Activated CD4-positive, alpha-beta T cell treated with anti-CD3 and anti-CD28 coated beads, Interleukin-2, amount 50 U/mL, for 48 hours (primary cell): ENCODE data around the gene PLEKHA5.

Source experiments
- DNase-seq, 2 experiments: peaks; one replicate each; pipeline ENCODE4 v3.0.0-alpha.2; 2020

The PLEKHA5 gene

DNA sequence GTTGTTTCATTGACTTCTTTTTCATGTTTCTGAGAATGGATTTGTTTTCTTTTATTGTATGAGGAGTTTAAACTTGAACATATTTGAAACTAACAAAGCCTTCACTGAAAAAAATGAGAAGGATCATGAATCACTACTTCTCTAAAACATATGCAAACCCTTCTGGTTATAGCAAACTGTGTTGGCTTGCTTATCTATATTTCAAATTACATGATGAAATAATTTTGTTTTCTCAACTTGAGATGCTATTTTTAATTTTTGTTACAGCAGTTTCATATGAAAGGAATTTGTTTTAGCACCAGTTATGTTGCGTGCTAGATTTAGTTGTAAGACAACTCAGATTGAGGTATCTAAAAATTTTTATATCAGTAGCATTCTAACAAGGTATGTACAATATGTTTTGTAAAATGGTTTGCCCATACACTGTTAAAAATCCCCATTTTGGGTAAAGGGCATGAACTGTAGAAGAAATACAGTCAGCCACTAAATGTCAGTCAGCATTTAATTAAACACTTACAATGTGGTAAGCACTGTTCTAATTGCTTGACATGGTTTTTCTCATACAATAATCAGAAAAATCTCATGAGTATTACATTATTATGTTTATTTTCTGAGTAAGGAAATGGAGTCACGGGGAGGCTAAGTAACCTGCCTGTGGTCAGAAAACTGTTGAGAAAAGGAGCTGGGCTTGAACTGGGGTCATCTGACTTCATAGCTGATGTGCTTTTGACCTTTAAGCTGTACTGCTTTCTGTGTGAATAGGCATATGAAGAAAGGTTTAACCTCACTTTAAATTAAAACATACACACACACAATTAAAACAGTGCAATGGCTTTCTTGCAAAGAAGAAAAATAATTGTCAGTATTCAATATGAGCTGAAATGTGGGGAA lies 105.7 kb downstream of the PLEKHA5 start:
- DNase-seq = no peak

DNA sequence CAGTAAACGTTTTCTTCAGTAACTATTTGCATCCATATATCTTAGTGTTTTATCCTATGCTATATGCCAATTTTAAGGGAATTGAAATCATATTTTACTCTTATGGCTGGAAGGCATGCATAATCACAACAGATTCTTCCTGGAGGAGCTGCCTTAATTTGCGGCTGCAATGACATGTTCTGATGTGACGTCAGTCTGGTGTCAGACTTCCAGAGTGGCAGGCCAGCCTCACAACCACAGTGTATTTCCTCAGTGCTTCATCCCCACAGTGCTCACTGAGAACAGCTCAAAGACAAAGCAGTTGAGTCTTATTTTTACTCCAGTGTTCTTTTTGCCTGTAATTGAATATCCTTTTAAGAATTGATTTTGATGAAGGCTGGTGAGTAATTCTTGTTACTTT lies 107.1 kb downstream of the PLEKHA5 start:
- DNase-seq = no peak

DNA sequence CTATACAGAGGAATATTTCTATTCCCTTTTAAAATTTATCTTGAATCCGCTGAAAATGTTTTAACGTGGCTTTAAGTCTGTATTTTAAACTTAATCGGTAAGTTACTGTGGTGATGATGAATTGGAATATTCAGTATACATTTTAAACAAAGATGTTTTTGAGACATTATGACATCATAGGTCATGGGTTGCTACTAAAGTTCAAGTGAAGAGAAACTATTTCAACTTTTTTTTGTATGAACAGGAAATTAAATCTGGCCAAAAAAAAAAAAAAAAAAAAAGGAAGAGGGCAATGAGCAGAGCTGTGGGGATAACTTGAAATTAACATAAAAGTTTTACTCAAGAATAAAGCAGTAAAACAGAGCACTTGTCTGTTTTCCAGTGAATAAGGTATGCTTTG lies 109.0 kb downstream of the PLEKHA5 start:
- DNase-seq = no peak

DNA sequence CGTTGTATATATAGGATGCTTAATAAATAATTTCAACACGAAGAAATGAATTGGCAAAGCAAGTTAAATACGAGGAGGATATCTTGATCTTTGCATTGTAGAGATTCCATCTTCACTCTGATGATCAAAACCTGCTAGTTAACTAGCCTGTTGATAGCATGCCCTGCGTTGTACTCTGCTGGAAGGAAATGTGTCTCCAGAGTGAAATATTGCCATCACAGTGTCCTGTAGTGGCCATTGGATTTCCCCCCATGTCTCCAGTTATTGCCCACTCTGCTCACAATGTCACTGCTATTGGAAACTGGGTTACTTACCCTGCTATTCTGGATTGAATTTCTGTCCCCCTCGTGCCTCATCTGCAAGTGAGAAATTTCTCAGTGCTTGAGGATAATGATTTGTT lies 109.6 kb downstream of the PLEKHA5 start:
- DNase-seq = no peak

DNA sequence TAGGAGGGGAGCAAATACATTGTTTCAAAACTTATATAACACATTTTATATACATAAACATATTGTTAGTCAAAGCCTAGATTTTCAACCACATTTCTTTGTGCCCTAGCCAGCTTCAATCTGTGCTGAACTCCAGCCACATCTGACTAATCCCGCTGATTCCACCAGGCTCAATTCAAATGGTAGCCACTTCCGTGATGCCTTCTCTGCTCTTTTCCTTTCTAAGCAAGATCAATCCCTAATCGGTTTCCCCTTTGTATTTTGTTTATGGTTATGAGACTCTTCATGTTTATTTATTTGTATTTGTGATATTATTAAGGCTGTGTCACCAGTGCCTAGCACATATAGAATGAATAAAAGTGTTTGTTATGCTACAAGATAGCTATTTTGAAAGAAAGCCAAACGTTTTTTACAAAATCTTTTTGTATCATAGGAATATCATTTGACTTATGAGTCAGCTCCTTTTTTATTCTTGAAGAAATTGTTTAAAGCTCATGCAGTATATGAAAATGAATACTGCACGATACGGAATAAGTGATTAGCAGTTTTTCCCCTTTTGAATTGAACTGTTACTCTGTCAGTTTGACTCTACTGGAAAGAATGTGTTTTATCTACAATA lies 110.2 kb downstream of the PLEKHA5 start:
- no peak for DNase-seq

DNA sequence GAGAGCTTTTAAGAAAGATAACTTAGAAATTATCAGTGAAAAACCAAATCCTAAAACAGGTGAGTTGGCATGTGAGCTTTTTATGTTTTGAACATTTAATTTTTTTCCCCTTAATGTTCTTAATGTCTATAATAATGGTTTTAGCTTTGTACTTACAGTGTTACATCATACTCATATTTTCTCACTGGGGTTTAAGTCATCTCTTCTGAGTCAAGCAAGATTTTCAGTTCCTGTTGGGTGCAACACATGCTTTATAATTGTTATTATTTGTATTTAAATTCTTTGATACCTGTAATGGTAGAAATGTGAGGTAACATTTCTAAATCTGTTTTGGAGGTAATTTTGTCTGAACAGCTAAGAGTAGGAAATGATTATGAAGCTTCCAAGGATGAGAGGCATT lies 113.0 kb downstream of the PLEKHA5 start:
- DNase-seq = no peak

DNA sequence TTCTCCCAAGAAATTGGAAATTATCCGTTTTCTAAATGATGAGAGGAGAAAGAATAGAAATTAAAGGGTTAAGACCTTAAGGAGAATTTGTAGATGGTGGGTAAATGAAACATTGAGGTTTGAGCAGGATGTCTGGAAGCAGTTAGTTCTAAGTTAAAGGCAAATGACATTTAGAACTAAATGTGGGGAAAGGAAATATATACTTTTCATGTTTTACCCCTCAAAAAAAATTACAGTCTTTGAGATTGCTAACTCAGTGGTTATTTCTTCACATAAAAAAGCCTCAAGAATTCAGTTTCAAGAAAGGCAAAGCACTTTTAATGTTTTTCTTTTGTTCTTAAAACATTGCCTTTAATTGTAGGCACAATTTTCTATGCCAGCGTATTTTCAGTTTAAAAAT lies 114.0 kb downstream of the PLEKHA5 start:
- no peak for DNase-seq

DNA sequence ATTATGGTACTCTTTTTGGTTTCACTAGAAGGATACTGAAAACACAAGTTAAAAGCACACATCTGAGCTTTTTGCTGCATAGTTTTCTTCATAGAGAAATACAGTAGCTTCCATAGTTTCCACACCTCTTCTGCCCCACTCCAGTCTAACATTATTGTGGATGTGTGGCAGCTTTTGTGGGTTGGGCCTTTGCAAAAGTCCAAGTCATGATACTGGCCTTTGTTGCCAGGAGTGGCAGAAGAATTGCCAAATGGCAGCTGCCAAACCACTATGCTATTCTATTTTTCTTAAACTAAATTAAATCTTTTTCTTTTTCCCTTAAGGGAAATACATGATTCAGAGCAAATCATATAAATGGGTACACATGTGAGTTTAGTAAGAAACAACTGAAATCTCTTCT lies 114.8 kb downstream of the PLEKHA5 start:
- DNase-seq = no peak

DNA sequence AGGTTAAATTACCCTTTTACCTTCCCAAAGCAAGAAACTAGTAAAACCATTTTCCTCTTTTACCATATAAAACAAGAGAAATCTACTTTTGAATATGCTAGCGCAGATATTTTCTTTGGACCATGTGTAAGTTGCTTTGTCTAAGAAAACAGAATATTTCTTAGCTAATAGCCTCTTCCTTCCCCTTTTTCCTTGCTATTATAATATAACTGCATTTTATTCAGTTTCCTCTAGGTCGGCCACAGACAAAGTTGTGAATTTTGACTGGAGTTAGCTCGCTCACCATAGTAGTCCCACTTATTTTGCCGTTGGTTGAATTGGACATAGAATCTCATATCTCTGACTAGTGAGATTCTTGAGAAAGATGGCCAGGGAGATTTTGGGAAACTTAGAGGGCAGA lies 115.6 kb downstream of the PLEKHA5 start:
- DNase-seq = no peak

DNA sequence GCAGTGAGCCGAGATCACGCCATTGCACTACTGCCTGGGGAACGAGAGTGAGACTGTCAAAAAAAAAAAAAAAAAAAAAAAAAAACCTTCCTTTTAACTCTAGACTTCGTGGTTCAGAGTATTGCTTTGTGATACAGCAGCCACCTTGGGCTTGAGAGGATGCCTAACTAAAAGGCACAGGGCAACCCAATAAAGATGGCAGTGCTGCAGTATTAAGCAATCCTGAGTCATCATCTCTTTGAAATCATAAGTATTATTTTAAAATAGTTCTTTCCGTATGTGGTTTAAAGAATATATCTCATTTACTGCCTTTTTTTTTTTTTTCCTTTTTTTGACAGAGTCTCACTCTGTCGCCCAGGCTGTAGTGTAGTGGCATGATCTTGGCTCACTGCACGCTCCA lies 116.1 kb downstream of the PLEKHA5 start:
- no peak for DNase-seq

DNA sequence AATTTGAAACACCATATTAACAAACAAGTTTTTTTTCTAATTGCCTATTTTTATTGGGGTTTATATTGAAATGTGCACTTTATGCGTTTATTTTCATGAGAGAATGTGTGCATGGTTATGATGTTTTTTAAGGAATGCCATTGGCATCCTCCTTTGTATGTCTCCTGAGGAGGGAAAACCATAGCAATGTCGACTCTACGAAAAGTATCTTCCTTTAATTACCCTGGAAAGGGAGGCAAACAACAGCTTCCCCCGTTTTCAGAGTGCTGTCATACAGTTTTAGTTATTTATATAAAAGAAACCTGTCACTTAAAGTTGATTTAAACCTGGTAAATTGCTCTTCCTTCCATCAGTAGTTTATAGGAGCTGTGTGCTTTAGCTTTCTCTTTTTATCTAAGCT lies 117.4 kb downstream of the PLEKHA5 start:
- no peak for DNase-seq

DNA sequence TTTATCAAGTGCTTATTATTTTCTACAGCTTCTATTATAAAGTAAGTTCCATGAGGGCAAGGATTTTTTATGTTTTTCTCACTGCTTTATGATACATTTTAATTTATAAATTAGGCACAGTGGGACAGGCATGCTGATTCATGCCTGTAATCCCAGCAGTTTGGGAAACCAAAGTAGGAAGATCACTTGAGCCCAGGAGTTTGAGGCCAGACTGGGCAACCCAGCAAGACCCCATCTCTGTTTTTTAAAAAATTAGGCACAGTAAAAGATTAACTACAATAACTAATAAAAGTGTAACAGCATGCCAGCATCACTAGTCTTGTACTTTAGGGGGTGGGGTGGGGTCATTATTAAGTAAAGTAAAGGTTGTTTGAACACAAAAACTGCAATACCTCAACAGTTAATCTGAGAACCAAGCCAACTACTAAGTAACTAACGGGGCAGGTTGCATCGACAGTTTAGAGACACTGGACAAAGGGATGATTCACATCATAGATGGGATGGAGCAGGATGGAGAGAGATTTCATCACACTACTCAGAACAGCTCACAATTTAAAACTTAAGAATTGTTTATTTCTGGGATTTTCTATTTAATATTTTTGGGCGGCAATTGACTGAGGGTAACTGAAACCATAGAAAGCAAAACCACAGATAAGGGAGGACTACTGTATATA lies 119.5 kb downstream of the PLEKHA5 start:
- no peak for DNase-seq

DNA sequence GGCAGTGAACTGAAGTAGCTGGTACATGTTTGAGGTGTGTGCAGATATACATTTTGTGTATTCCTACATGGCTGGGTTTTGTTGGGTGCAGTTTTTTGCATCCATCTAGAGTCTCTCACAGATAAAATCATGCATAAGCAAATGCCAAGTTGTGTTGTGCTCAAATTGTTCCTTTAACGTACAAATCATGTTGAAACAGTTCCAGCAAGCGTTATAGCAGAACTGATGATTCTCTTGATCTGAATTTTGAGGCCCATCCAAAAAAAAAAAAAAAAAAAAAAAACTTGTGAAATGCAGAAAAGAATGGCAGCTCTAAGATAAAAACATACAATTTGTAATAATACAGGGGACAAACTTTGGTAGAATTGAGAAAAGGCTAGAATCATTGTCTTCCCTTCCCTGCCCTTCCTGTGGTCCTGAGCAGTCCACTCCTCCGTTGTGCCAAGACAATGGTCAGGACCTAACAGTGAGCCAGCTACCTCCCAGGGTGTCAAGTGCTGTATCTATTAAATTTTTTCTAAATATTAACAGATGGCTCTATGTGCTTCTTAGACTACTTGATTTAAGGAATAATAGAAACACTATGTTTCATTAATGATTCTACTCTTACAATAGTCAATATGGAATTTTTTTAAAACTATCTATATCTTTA lies 122.1 kb downstream of the PLEKHA5 start:
- DNase-seq = no peak

DNA sequence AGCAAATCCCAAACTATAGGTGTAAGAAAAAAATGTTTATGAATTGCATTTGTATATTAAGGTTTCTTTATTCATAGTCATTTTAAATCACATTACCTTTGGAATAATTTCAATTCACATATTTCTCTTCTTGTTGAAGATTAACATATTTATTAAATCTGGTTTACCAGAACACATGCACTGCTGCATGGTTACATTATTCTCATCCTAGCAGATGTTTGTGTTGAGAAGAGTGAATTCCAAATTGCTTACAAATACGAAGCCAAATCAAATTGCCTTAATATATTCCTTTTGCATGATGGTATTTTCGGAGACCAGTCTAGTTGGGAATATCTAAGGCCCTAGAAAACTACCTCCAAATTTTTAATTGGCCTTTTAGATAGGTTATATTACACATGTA lies 130.6 kb downstream of the PLEKHA5 start:
- no peak for DNase-seq

DNA sequence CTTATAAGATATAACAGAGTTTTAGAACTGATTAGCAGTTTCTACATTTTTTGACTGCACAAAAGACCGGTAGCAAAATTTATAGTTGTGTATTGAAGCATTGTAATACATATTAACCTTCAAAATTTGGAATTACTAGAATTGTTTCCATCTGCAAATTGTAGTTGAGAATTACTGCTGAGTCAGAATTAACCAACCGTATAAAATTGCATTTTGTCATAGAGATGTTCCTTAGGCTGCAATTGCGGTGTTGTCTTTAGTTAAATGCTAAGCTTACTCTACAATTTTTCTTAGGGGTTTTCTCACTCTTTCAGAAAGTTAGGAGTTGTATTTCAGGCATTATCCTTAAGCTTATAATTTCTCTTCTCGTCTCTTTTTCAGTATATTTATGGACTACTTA lies 132.2 kb downstream of the PLEKHA5 start:
- DNase-seq = no peak

DNA sequence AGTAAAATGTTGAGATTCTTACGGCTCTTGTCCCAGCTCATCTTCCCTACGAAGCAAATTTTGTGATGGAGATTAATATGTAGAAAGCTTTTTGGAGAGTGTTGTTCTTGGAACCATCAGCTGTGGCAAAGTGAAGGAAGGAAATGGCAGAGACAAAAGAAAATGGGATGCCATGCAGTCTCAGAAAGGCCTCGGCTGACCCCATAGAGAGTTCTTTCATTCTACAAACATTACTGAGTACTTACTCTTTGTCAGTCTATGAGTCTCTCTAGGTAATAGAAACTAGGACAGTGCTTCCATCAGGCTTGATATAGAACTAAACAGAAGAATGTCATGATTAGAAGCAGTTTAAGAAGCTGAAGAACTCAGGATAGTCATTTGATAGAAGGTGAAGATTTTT lies 134.1 kb downstream of the PLEKHA5 start:
- DNase-seq = no peak

DNA sequence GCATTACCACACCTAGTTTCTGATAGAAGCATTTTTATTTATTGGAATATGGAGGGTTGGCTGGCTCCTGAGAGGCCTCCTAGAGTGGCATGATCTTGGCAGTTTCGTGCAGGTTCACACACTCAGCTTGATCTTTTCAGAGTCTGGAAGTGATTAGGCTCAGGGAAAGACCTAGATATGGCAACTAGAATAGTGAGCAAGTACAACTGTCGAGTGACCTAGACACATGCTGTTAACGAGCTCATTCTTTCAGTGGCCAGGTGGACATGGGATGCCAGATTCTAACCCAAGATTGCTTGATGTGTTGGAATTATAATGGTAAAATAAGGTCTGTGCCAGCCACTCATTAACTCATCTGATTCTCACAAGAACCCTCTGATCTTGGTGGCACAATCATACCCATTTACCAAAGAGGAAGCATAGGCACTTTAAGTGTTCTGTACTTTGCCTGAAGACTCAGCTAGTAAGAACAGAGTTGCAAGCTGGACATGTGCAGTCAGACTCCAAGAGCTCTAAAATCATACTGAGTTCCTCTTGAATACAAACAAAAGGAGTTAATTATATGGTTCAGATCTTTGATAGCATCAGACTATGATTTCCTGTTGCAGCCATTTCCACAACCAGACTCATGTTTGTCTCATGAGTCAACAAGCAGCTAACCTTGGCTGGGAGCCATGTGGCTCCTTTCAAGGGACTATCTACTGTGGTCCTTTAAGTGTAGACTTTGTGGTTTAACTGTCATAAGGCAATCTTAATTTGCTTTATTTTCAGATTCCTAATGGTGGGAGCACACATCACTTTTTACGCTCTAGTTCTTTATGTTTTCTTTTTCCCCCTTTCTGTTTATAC lies 144.2 kb downstream of the PLEKHA5 start:
- DNase-seq = peak; percentile 29 to 43

DNA sequence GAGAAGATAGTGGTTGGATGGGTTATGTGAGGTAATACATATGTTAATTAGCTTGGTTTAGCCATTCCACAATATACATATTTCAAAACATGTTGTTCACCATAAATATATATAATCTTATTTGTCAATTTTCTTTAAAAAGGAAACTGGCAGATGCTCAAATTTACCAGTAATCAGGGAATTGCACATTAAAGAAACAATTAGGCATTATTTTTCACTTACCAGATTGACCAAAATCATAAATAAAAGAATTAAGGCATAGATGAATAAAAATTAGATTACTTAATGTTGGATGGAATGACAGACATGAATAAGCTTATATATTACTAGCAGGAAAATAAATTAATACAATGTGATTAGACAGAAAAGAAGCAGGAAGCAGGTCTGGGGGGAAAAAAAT lies 147.2 kb downstream of the PLEKHA5 start:
- DNase-seq = no peak

DNA sequence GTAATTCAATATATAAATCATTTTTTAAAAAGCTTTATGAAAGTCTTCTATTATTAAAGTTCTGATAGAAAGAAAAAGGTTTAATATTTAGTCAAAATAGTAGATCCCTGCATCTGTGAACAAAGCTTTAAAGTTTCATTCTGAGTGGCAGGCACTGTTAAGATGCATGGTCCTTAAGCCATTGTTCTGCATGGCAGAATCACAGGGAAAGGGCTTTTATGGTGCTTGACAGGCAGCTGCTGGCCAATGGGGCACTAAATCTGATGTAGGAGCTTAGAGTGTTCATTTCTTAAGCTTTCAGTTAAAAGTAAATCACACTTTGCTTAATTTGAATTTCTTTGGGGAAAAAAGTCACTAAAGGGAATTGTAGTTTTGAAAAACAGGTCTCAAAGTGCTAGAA lies 148.2 kb downstream of the PLEKHA5 start:
- no peak for DNase-seq

DNA sequence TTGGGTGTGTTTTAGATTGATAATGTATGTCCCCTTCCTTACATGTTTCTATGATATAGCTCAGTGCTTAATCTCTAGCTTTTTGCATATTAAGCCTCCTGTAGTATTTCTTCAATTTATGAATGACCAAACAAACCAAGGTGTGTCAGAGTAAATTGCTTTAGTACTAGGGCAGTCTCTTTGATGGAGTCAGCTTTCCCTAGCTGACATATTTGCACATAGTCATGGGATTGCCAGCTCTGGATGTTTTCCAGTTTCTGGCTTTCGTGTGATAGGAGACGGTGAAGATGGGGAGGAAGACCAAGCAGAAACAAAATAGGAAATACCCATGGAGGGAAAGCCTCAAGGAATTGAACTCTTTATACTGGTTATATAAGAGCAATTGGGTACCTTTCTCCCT lies 148.9 kb downstream of the PLEKHA5 start:
- no peak for DNase-seq

DNA sequence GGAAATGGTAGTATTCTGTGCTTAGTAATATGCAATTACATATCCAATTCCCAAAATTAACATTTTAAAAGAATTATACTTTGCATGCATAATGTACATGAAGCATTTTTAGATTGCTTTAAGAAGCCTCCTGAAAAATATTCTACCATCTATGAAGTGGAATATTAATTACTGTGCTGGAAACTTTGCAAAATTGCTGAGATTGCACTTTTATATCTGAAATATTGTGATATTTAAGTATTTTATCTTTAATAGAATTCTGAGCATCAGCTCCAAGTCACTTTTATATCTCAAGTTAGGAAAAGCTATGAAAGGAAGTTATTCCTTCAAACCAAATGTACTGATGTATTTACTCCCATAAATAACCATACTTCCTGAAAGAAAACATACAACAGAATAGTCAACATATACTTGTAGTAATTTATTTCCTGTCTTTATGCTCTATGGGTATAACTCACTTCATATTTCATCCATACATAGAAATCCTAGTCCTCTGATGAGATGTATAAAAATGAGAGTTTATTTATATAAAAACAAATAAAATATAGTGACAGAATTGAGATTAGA lies 152.7 kb downstream of the PLEKHA5 start:
- no peak for DNase-seq

DNA sequence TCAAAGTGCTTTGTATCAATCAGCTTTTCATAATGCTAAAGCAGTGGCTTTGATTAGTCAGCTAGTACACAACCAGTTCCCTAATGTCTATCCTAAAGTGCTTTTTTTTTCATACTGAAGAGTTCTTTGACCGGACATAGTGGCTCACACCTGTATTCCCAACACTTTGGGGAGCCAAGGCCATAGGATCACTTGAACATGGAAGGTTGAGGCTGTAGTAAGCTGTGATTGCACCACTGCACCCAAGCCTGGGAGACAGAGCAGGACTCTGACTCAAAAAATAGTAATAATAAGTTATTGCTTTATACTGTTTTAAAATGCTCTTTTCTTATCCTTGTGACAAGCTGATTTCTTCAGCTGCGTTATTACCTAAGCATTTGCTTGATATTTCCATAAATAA lies 155.1 kb downstream of the PLEKHA5 start:
- no peak for DNase-seq
